Type B pancreatic cell (in vitro differentiated cells): ENCODE results near the gene SDK2. TPM values are rescaled to one million over a fixed set of nuclear protein-coding genes. Genes with fewer than 3 reads are reported as not detected.

Source experiments
- DNase-seq: peaks from one replicate; pipeline ENCODE4 v3.0.0; 2021; ENCODE audit warnings: mixed read lengths; ENCODE audit not compliant: unreplicated experiment; ENCODE audit errors: extremely low spot score
- H3K27ac Mint-ChIP-seq: 2 replicates; pipeline ENCODE4 v1.8.0; 2021; ENCODE audit warnings: mild to moderate bottlenecking, mixed read lengths
- H3K27me3 Mint-ChIP-seq: 2 replicates; pipeline ENCODE4 v1.8.0; 2021; ENCODE audit warnings: mixed read lengths
- H3K36me3 Mint-ChIP-seq: 2 replicates; pipeline ENCODE4 v1.8.0; 2021; ENCODE audit warnings: mixed read lengths
- H3K4me1 Mint-ChIP-seq: one replicate; pipeline ENCODE4 v1.8.0; 2021; ENCODE audit warnings: mixed read lengths; ENCODE audit not compliant: unreplicated experiment
- H3K4me3 Mint-ChIP-seq: 2 replicates; pipeline ENCODE4 v1.8.0; 2021; ENCODE audit warnings: mild to moderate bottlenecking, mixed read lengths
- H3K9me3 Mint-ChIP-seq: 2 replicates; pipeline ENCODE4 v1.8.0; 2021; ENCODE audit warnings: mixed read lengths
- CTCF ChIP-seq: fragments of 200-600 bp; sonication (generic); conservative IDR thresholded peaks from 2 replicates; pipeline ENCODE4 v1.5.0; 2021; ENCODE audit warnings: antibody characterized with exemption, mild to moderate bottlenecking
- total RNA-seq: library from RNA; stranded (reverse); gene quantifications from 2 replicates; pipeline ENCODE4 v1.2.1, GENCODE V29; 2021; ENCODE audit warnings: low replicate concordance

SDK2 gene
- total RNA-seq, 1 donor from 2014 or later, result 47.3 TPM

GRCh38 chr17:73555199-73555960, 88.9 kb downstream of the SDK2 start:
- Mint-ChIP-seq H3K4me3 (no peak overlapping the region), H3K4me1 (peaks cover 46% of the 10 kb centered on the region), H3K9me3 (no peaks in the 10 kb centered on the region), H3K36me3 (no peaks in the 10 kb centered on the region), H3K27me3 (peaks cover 4% of the 10 kb centered on the region), H3K27ac (no peak overlapping the region)
- no peak for TF ChIP-seq CTCF
- no peak for DNase-seq

GRCh38 chr17:73554498-73554897, 89.7 kb downstream of the SDK2 start:
- Mint-ChIP-seq H3K4me3 (no peak overlapping the region), H3K27me3 (peaks cover 4% of the 10 kb centered on the region), H3K27ac (no peak overlapping the region), H3K9me3 (no peaks in the 10 kb centered on the region), H3K36me3 (no peaks in the 10 kb centered on the region), H3K4me1 (peaks cover 50% of the 10 kb centered on the region)
- no peak for DNase-seq
- TF ChIP-seq CTCF, result no peak

- no peak for TF ChIP-seq CTCF
- no peak overlapping the region for H3K27ac Mint-ChIP-seq
- H3K9me3 Mint-ChIP-seq, result no peaks in the 10 kb centered on the region
- peaks cover 51% of the 10 kb centered on the region for H3K4me1 Mint-ChIP-seq
- H3K4me3 Mint-ChIP-seq, result no peak overlapping the region
- H3K27me3 Mint-ChIP-seq, result peaks cover 4% of the 10 kb centered on the region
- no peak for DNase-seq
- H3K36me3 Mint-ChIP-seq, result no peaks in the 10 kb centered on the region
Observed at GRCh38 chr17:73553311-73553710, 90.9 kb downstream of the SDK2 start.

- Mint-ChIP-seq H3K4me1 (peaks cover 55% of the 10 kb centered on the region), H3K36me3 (peaks cover 3% of the 10 kb centered on the region), H3K27ac (no peak overlapping the region), H3K27me3 (peaks cover 4% of the 10 kb centered on the region), H3K9me3 (no peaks in the 10 kb centered on the region), H3K4me3 (no peak overlapping the region)
- no peak for DNase-seq
- TF ChIP-seq CTCF, result no peak
Observed at GRCh38 chr17:73552300-73553048, 91.8 kb downstream of the SDK2 start.

GRCh38 chr17:73551759-73552158, 92.5 kb downstream of the SDK2 start:
- TF ChIP-seq CTCF, result no peak
- peaks cover 3% of the 10 kb centered on the region for H3K27me3 Mint-ChIP-seq
- no peak overlapping the region for H3K4me3 Mint-ChIP-seq
- H3K27ac Mint-ChIP-seq, result no peak overlapping the region
- H3K36me3 Mint-ChIP-seq, result peaks cover 3% of the 10 kb centered on the region
- H3K4me1 Mint-ChIP-seq, result peaks cover 62% of the 10 kb centered on the region
- no peak for DNase-seq
- no peaks in the 10 kb centered on the region for H3K9me3 Mint-ChIP-seq
